OCI-LY3 (cell line): ENCODE data around the gene COA8.

ENCODE experiments used
- CTCF ChIP-seq: fragments of 200-600, 300-600 bp; sonication (generic); IDR thresholded peaks from 2 replicates; pipeline ENCODE4 v1.5.1; 2014; ENCODE audit warnings: antibody characterized with exemption, low read length, low read depth
- EZH2phosphoT487 ChIP-seq: fragments of 200-600 bp; shearing (Covaris generic); IDR thresholded peaks from 2 replicates; pipeline ENCODE4 v1.6.1; 2018; ENCODE audit warnings: antibody characterized with exemption, mixed run types, low read depth

- no peak for TF ChIP-seq CTCF
- TF ChIP-seq EZH2phosphoT487: no peak
These were observed 16.7 kb upstream of the COA8 start for GRCh38 chr14:103545915-103546651.
